MM.1S (cell line): ENCODE measurements around the gene PTPN22.

Experiments
- EZH2 ChIP-seq: fragments of 300-600 bp; sonication (generic); optimal IDR thresholded peaks from 2 replicates; pipeline ENCODE3; 2017; ENCODE audit warnings: low read depth, mild to moderate bottlenecking, antibody characterized with exemption, low read length, mixed read lengths
- EZH2phosphoT487 ChIP-seq: fragments of 300-600 bp; sonication (generic); IDR thresholded peaks from 2 replicates; pipeline ENCODE4 v1.6.1; 2018; ENCODE audit warnings: antibody characterized with exemption, low read length
- TF ChIP-seq, protein P1 (sequence below): fragments of 300-600 bp; sonication (generic); IDR thresholded peaks from 2 replicates; pipeline ENCODE4 v1.5.1; 2016; ENCODE audit warnings: antibody characterized with exemption, low read length, mixed read lengths

GRCh38 chr1:113802367-113803007 is 69.0 kb downstream of the PTPN22 start:
- TF ChIP-seq, protein P1, sequence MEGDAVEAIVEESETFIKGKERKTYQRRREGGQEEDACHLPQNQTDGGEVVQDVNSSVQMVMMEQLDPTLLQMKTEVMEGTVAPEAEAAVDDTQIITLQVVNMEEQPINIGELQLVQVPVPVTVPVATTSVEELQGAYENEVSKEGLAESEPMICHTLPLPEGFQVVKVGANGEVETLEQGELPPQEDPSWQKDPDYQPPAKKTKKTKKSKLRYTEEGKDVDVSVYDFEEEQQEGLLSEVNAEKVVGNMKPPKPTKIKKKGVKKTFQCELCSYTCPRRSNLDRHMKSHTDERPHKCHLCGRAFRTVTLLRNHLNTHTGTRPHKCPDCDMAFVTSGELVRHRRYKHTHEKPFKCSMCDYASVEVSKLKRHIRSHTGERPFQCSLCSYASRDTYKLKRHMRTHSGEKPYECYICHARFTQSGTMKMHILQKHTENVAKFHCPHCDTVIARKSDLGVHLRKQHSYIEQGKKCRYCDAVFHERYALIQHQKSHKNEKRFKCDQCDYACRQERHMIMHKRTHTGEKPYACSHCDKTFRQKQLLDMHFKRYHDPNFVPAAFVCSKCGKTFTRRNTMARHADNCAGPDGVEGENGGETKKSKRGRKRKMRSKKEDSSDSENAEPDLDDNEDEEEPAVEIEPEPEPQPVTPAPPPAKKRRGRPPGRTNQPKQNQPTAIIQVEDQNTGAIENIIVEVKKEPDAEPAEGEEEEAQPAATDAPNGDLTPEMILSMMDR = no peak
- TF ChIP-seq EZH2 = no peak
- no peak for TF ChIP-seq EZH2phosphoT487
